ENCODE results near the gene TCTN1. TPM values are rescaled to one million over a fixed set of nuclear protein-coding genes. Genes with fewer than 3 reads are reported as not detected.

TCTN1 gene
- total RNA-seq, 1 experiment from 2014 or later = 40.0 TPM

GRCh38 chr12:110656071-110656655 is 42.2 kb downstream of the TCTN1 start:
- H3K9me3 ChIP-seq (ENCODE audit: low read length) = no peaks in the 10 kb centered on the region
- no peak overlapping the region for H2AFZ ChIP-seq (ENCODE audit: low read length)
- H3K36me3 ChIP-seq (ENCODE audit: low read depth, low read length) = no peaks in the 10 kb centered on the region
- BruUV-seq (replicated peaks) = no TSS peak
- H3K9me2 ChIP-seq (replicated peaks; ENCODE audit: low read length) = no peaks in the 10 kb centered on the region
- no peak for DNase-seq
- no peaks in the 10 kb centered on the region for H3K79me2 ChIP-seq (ENCODE audit: low read length)
- H3K27me3 ChIP-seq (ENCODE audit: low read length) = no peaks in the 10 kb centered on the region
- POLR2A ChIA-PET (ENCODE audit: unreplicated experiment) = no interaction called here
- H3K4me1 ChIP-seq (ENCODE audit: insufficient read depth, low read length) = no peaks in the 10 kb centered on the region
- no peak overlapping the region for H3K9ac ChIP-seq (ENCODE audit: low read length)
- no peaks in the 10 kb centered on the region for H3F3A ChIP-seq (ENCODE audit: low read length, unreplicated experiment)
- no peaks in the 10 kb centered on the region for H4K20me1 ChIP-seq (ENCODE audit: low read length)
- no peak for TF ChIP-seq EZH2 (IDR thresholded peaks at IDR 0.05; ENCODE audit: low read length, unreplicated experiment)
- TF ChIP-seq, protein P1, sequence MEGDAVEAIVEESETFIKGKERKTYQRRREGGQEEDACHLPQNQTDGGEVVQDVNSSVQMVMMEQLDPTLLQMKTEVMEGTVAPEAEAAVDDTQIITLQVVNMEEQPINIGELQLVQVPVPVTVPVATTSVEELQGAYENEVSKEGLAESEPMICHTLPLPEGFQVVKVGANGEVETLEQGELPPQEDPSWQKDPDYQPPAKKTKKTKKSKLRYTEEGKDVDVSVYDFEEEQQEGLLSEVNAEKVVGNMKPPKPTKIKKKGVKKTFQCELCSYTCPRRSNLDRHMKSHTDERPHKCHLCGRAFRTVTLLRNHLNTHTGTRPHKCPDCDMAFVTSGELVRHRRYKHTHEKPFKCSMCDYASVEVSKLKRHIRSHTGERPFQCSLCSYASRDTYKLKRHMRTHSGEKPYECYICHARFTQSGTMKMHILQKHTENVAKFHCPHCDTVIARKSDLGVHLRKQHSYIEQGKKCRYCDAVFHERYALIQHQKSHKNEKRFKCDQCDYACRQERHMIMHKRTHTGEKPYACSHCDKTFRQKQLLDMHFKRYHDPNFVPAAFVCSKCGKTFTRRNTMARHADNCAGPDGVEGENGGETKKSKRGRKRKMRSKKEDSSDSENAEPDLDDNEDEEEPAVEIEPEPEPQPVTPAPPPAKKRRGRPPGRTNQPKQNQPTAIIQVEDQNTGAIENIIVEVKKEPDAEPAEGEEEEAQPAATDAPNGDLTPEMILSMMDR (conservative IDR thresholded peaks at IDR 0.05; ENCODE audit: low read depth, low read length) = no peak
- no peak overlapping the region for H3K4me2 ChIP-seq (ENCODE audit: low read length)
- H3K4me3 ChIP-seq (ENCODE audit: low read length) = no peak overlapping the region
- CTCF ChIA-PET = no interaction called here
- no peak overlapping the region for H3K27ac ChIP-seq (ENCODE audit: low read length)
- intact Hi-C loops (cut with micrococcal nuclease) = no loop called here
- ATAC-seq = no peak

GRCh38 chr12:110657747-110658146 is 43.8 kb downstream of the TCTN1 start:
- Histone ChIP-seq H3K4me2 (ENCODE audit: low read length) (no peak overlapping the region), H3K4me3 (ENCODE audit: low read length) (no peak overlapping the region), H3K9me2 (replicated peaks; ENCODE audit: low read length) (no peaks in the 10 kb centered on the region), H3K27me3 (ENCODE audit: low read length) (no peaks in the 10 kb centered on the region), H3K9me3 (ENCODE audit: low read length) (no peaks in the 10 kb centered on the region), H3K9ac (ENCODE audit: low read length) (no peak overlapping the region), H3K79me2 (ENCODE audit: low read length) (no peaks in the 10 kb centered on the region), H3K36me3 (ENCODE audit: low read depth, low read length) (no peaks in the 10 kb centered on the region), H2AFZ (ENCODE audit: low read length) (no peak overlapping the region), H3F3A (ENCODE audit: low read length, unreplicated experiment) (no peaks in the 10 kb centered on the region), H4K20me1 (ENCODE audit: low read length) (no peaks in the 10 kb centered on the region), H3K27ac (ENCODE audit: low read length) (no peak overlapping the region), H3K4me1 (ENCODE audit: insufficient read depth, low read length) (no peaks in the 10 kb centered on the region)
- ChIA-PET POLR2A (ENCODE audit: unreplicated experiment) (no interaction called here), CTCF (no interaction called here)
- TF ChIP-seq EZH2 (IDR thresholded peaks at IDR 0.05; ENCODE audit: low read length, unreplicated experiment) = no peak
- TF ChIP-seq, protein P1 (conservative IDR thresholded peaks at IDR 0.05; ENCODE audit: low read depth, low read length) = no peak
- no peak for TF ChIP-seq EZH2phosphoT487 (IDR thresholded peaks at IDR 0.05; ENCODE audit: borderline replicate concordance, low read length)
- intact Hi-C loops (cut with micrococcal nuclease) = no loop called here
- BruUV-seq (replicated peaks) = no TSS peak
- ATAC-seq (no peak), DNase-seq (no peak)

- Histone ChIP-seq H3F3A (ENCODE audit: low read length, unreplicated experiment) (no peaks in the 10 kb centered on the region), H3K9me3 (ENCODE audit: low read length) (no peaks in the 10 kb centered on the region), H3K9ac (ENCODE audit: low read length) (no peak overlapping the region), H2AFZ (ENCODE audit: low read length) (no peak overlapping the region), H3K4me1 (ENCODE audit: insufficient read depth, low read length) (no peaks in the 10 kb centered on the region), H3K36me3 (ENCODE audit: low read depth, low read length) (no peaks in the 10 kb centered on the region), H3K9me2 (replicated peaks; ENCODE audit: low read length) (no peaks in the 10 kb centered on the region), H3K27ac (ENCODE audit: low read length) (no peak overlapping the region), H3K4me3 (ENCODE audit: low read length) (no peak overlapping the region), H3K79me2 (ENCODE audit: low read length) (no peaks in the 10 kb centered on the region), H4K20me1 (ENCODE audit: low read length) (no peaks in the 10 kb centered on the region), H3K27me3 (ENCODE audit: low read length) (no peaks in the 10 kb centered on the region), H3K4me2 (ENCODE audit: low read length) (no peak overlapping the region)
- DNase-seq (no peak), ATAC-seq (no peak)
- BruUV-seq (replicated peaks) = no TSS peak
- ChIA-PET CTCF (no interaction called here), POLR2A (ENCODE audit: unreplicated experiment) (no interaction called here)
- TF ChIP-seq, protein P1 (conservative IDR thresholded peaks at IDR 0.05; ENCODE audit: low read depth, low read length) = no peak
- no peak for TF ChIP-seq EZH2phosphoT487 (IDR thresholded peaks at IDR 0.05; ENCODE audit: borderline replicate concordance, low read length)
- TF ChIP-seq EZH2 (IDR thresholded peaks at IDR 0.05; ENCODE audit: low read length, unreplicated experiment) = no peak
- intact Hi-C loops (cut with micrococcal nuclease) = no loop called here
Measured at GRCh38 chr12:110658242-110658641, 44.3 kb downstream of the TCTN1 start.
